ENCODE measurements around the gene NARS2. TPM values are rescaled to one million over a fixed set of nuclear protein-coding genes. Genes with fewer than 3 reads are reported as not detected.

The NARS2 gene
- total RNA-seq, 2 donors from 2014 or later: 9.8 to 11.7 TPM

- intact Hi-C loops (cut with DNase I): no loop called here
- DNase-seq (ENCODE audit: low spot score): no peak
These were observed 170.9 kb downstream of the NARS2 start for GRCh38 chr11:78403781-78404180.

- no peak for DNase-seq (ENCODE audit: low spot score)
- intact Hi-C loops (cut with DNase I): no loop called here
These were observed 171.8 kb downstream of the NARS2 start for GRCh38 chr11:78402847-78403246.

- intact Hi-C loops (cut with DNase I): no loop called here
- no peak for DNase-seq (ENCODE audit: low spot score)
These were observed 174.0 kb downstream of the NARS2 start for GRCh38 chr11:78400702-78401101.

GRCh38 chr11:78400116-78400515 is 174.5 kb downstream of the NARS2 start:
- intact Hi-C loops (cut with DNase I): no loop called here
- no peak for DNase-seq (ENCODE audit: low spot score)

- intact Hi-C loops (cut with DNase I): no loop called here
- DNase-seq (ENCODE audit: low spot score): no peak
These were observed 175.5 kb downstream of the NARS2 start for GRCh38 chr11:78399136-78399535.

GRCh38 chr11:78398715-78399114 is 175.9 kb downstream of the NARS2 start:
- intact Hi-C loops (cut with DNase I): no loop called here

GRCh38 chr11:78397398-78397797 is 177.3 kb downstream of the NARS2 start:
- DNase-seq (ENCODE audit: low spot score): no peak
- intact Hi-C loops (cut with DNase I): no loop called here

More at GRCh38 chr11:78398715-78399114, 175.9 kb downstream of the NARS2 start:
- DNase-seq (ENCODE audit: low spot score): no peak

GRCh38 chr11:78395597-78395996 is 179.1 kb downstream of the NARS2 start:
- intact Hi-C loops (cut with DNase I): no loop called here
- no peak for DNase-seq (ENCODE audit: low spot score)

- DNase-seq (ENCODE audit: low spot score): no peak
- intact Hi-C loops (cut with DNase I): no loop called here
These were observed 181.8 kb downstream of the NARS2 start for GRCh38 chr11:78392854-78393253.

GRCh38 chr11:78391424-78391823 is 183.2 kb downstream of the NARS2 start:
- DNase-seq (ENCODE audit: low spot score): no peak
- intact Hi-C loops (cut with DNase I): no loop called here

- no peak for DNase-seq (ENCODE audit: low spot score)
- intact Hi-C loops (cut with DNase I): no loop called here
These were observed 183.9 kb downstream of the NARS2 start for GRCh38 chr11:78390809-78391208.

- intact Hi-C loops (cut with DNase I): no loop called here
- DNase-seq (ENCODE audit: low spot score): no peak
These were observed 188.3 kb downstream of the NARS2 start for GRCh38 chr11:78386215-78386941.

Other genes with a start within 250 kb of the NARS2 start
- 10 to 100 TPM; 45.1 to 89.7 TPM for gene GAB2, start 157.0 kb downstream of the NARS2 start, total RNA-seq